Common myeloid progenitor, CD34-positive (primary cell): ENCODE results near the gene RAPGEF2.
"Not testable (repeated sequence)": the region's sequence is repeated elsewhere in the genome, so short reads cannot be mapped to it uniquely, and the experiment has no call there.

Source experiments
- CTCF ChIA-PET: fragments of 350-600 bp; sonication (Branson Sonifier 250); formaldehyde crosslinking; loops from one replicate; lab custom pipeline; 2021; ENCODE audit warnings: antibody characterized with exemption; lab: Charles Lee
- POLR2A ChIA-PET: fragments of 350-600 bp; sonication (Branson Sonifier 250); formaldehyde crosslinking; loops from one replicate; lab custom pipeline; 2021; ENCODE audit warnings: antibody characterized with exemption; lab: Charles Lee
- DNase-seq, 3 donors: peaks; one replicate each; pipeline versions ENCODE4 v3.0.0 to v3.0.0-alpha.2; 2013
- H3K27ac ChIP-seq, 2 experiments: 1 replicate in 1 of 2; 2 replicates in 1 of 2; pipeline ENCODE4 v1.7.0; 2013; ENCODE audit warnings: inconsistent platforms in 2 of 2, low read length in 2 of 2, mild to moderate bottlenecking in 2 of 2, low read depth in 1 of 2, moderate library complexity in 1 of 2; ENCODE audit not compliant: severe bottlenecking in 2 of 2, insufficient read depth in 1 of 2, poor library complexity in 1 of 2
- H3K27me3 ChIP-seq, 5 experiments: replicated peaks in 2 of 5; 1 replicate in 3 of 5; 2 replicates in 2 of 5; pipeline versions ENCODE4 v1.6.1 to v1.7.0; 2013; ENCODE audit warnings: low read length in 4 of 5, mild to moderate bottlenecking in 2 of 5, moderate library complexity in 2 of 5, inconsistent platforms in 1 of 5; ENCODE audit not compliant: insufficient read depth in 5 of 5, control insufficient read depth in 4 of 5
- H3K36me3 ChIP-seq, 4 experiments: 1 replicate in 2 of 4; 2 replicates in 2 of 4; pipeline versions ENCODE4 v1.6.1 to v1.7.0; 2013; ENCODE audit warnings: low read length in 3 of 4, control low read depth in 1 of 4, mild to moderate bottlenecking in 1 of 4; ENCODE audit not compliant: control insufficient read depth in 4 of 4, insufficient read depth in 4 of 4
- H3K4me1 ChIP-seq, 4 experiments: 1 replicate in 3 of 4; 2 replicates in 1 of 4; pipeline versions ENCODE4 v1.6.1 to v1.7.1; 2013; ENCODE audit warnings: low read length in 3 of 4, mild to moderate bottlenecking in 3 of 4, control low read depth in 1 of 4, inconsistent platforms in 1 of 4, moderate library complexity in 1 of 4; ENCODE audit not compliant: control insufficient read depth in 4 of 4, insufficient read depth in 4 of 4; ENCODE audit errors: control extremely low read depth in 1 of 4
- H3K4me3 ChIP-seq, 7 experiments: 1 replicate in 4 of 7; 2 replicates in 3 of 7; pipeline versions ENCODE4 v1.5.1 to v1.7.0; 2013; ENCODE audit warnings: mild to moderate bottlenecking in 7 of 7, low read length in 6 of 7, moderate library complexity in 6 of 7, inconsistent platforms in 2 of 7, low read depth in 2 of 7, control low read depth in 1 of 7; ENCODE audit not compliant: insufficient read depth in 4 of 7, control insufficient read depth in 1 of 7; ENCODE audit errors: extremely low read depth in 1 of 7
- H3K9me3 ChIP-seq, 5 experiments: 1 replicate in 4 of 5; 2 replicates in 1 of 5; pipeline versions ENCODE4 v1.6.1 to v1.7.1; 2013; ENCODE audit warnings: low read length in 4 of 5, mild to moderate bottlenecking in 2 of 5, inconsistent platforms in 1 of 5, low read depth in 1 of 5, moderate library complexity in 1 of 5; ENCODE audit not compliant: control insufficient read depth in 4 of 5, insufficient read depth in 2 of 5; ENCODE audit errors: control extremely low read depth in 1 of 5
- WGBS: methylation state at CpG from one replicate; pipeline ENCODE4 v1.1.5; 2013; ENCODE audit not compliant: insufficient coverage; 5-methylcytosine and 5-hydroxymethylcytosine counted together

Gene RAPGEF2

DNA sequence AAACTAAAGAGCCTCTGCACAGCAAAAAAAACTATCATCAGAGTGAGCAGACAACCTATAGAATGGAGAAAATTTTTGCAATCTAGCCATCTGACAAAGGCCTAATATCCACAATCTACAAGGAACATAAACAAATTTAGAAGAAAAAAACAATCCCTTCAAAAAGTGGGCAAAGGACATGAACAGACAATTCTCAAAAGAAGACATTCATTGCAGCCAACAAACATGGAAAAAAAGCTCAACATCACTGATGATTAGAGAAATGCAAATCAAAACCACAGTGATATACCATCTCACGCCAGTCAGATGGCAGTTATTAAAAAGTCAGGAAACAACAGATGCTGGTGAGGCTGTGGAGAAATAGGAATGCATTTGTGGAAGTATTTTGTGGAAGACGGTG lies 13.2 kb downstream of the RAPGEF2 start:
- POLR2A ChIA-PET, H3K36me3 ChIP-seq, H3K9me3 ChIP-seq, H3K27me3 ChIP-seq, H3K4me3 ChIP-seq, DNase-seq, H3K27ac ChIP-seq: not testable (repeated sequence)
- WGBS, result no CpG with 5 or more reads among the region's 2 CpGs
- CTCF ChIA-PET, result interaction anchor here (0.6 kb wide), 1 partner anchor 79 kb away, joined by 3 read pairs; no protein-coding TSS in a partner anchor
- peaks cover 0 to 17% (median 6%) of the 10 kb centered on the region in 4 experiments for H3K4me1 ChIP-seq

GRCh38 chr4:159116693-159117092 lies 13.8 kb downstream of the RAPGEF2 start:
- CTCF ChIA-PET, POLR2A ChIA-PET, H3K9me3 ChIP-seq, H3K27me3 ChIP-seq, DNase-seq, H3K27ac ChIP-seq, H3K4me3 ChIP-seq, H3K36me3 ChIP-seq: not testable (repeated sequence)
- peaks cover 0 to 11% (median 3%) of the 10 kb centered on the region in 4 experiments for H3K4me1 ChIP-seq

- no peak for DNase-seq
- POLR2A ChIA-PET, result interaction anchor here (0.6 kb wide), 1 partner anchor 1844 kb away, joined by 4 read pairs; no protein-coding TSS in a partner anchor
Observed at GRCh38 chr4:159117564-159117963, 14.7 kb downstream of the RAPGEF2 start.

DNA sequence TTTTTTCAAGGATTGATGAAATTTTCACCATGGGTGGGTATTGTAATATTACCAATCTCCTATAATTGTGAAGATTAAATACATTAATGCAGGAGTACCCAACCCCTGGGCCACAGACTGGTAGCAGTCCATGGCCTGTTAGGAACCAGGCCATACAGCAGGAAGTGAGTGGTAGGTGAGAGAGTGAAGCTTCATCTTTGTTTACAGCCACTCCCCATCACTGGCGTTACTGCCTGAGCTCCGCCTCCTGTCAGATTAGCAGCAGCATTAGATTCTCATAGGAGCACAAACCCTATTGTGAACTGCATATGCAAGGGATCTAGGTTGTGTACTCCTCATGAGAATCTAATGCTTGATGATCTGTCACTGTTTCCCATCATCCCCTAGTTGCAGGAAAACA lies 15.1 kb downstream of the RAPGEF2 start:
- ChIA-PET CTCF (interaction anchor here (1.2 kb wide), 2 partner anchors 8 to 61 kb away, joined by 3 to 4 read pairs; no protein-coding TSS in a partner anchor), POLR2A (interaction anchor here (0.6 kb wide), 1 partner anchor 1845 kb away, joined by 4 read pairs; no protein-coding TSS in a partner anchor)
- no peaks in the 10 kb centered on the region for H3K27me3 ChIP-seq
- peaks cover 0 to 7% (median 1%) of the 10 kb centered on the region in 4 experiments for H3K4me1 ChIP-seq
- WGBS, result 90% methylated on average over 2 of the region's 2 CpGs
- H3K4me3 ChIP-seq, result no peak overlapping the region
- H3K27ac ChIP-seq, result no peak overlapping the region
- peaks cover 0 to 6% (median 2%) of the 10 kb centered on the region in 4 experiments for H3K36me3 ChIP-seq
- no peak for DNase-seq
- peaks cover 0 to 4% (median 0%) of the 10 kb centered on the region in 5 experiments for H3K9me3 ChIP-seq

More at GRCh38 chr4:159117564-159117963, 14.7 kb downstream of the RAPGEF2 start:
- CTCF ChIA-PET, result interaction anchor here (1.2 kb wide), 2 partner anchors 8 to 62 kb away, joined by 3 to 4 read pairs; no protein-coding TSS in a partner anchor
- no CpG with 5 or more reads among the region's 2 CpGs for WGBS
- Histone ChIP-seq H3K4me1 (peaks cover 0 to 7% (median 1%) of the 10 kb centered on the region in 4 experiments), H3K4me3 (no peak overlapping the region), H3K27me3 (no peaks in the 10 kb centered on the region), H3K36me3 (peaks cover 0 to 6% (median 2%) of the 10 kb centered on the region in 4 experiments), H3K27ac (no peak overlapping the region), H3K9me3 (peaks cover 0 to 4% (median 0%) of the 10 kb centered on the region in 5 experiments)

DNA sequence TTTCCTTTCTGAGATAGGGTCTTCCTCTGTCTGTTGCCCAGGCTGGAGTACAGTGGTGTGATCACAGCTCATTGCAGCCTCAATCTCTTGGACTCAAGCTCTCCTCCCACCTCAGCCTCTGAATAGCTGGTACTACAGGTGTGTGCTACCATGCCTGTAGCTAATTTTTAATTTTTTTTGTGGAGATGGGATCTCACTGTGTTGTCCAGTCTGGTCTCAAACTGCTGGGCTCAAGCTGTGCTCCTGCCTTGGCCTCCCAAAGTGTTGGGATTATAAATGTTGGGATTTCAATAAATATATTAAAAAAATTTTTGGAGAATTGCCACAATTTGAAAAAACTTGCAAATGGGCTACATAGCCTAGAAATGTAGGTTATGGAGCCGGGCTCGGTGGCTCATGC lies 18.5 kb downstream of the RAPGEF2 start:
- Histone ChIP-seq H3K9me3 (no peaks in the 10 kb centered on the region), H3K27ac (no peak overlapping the region), H3K4me3 (no peak overlapping the region), H3K36me3 (peaks cover 0 to 2% (median 0%) of the 10 kb centered on the region in 4 experiments), H3K27me3 (no peaks in the 10 kb centered on the region), H3K4me1 (peaks cover 0 to 22% (median 1%) of the 10 kb centered on the region in 4 experiments)
- DNase-seq, result no peak
- ChIA-PET POLR2A (no interaction called here), CTCF (interaction anchor here (1.1 to 3.0 kb wide), 5 partner anchors 11 to 311 kb away, joined by 3 to 15 read pairs (median 4); no protein-coding TSS in a partner anchor)
- WGBS, result 100% methylated on average over 2 of the region's 2 CpGs

- 100% methylated on average over 1 of the region's 5 CpGs for WGBS
- H3K4me1 ChIP-seq, result peaks cover 0 to 32% (median 0%) of the 10 kb centered on the region in 4 experiments
- ChIA-PET CTCF (interaction anchor here (1.8 kb wide), 1 partner anchor 13 kb away, joined by 5 read pairs; no protein-coding TSS in a partner anchor), POLR2A (no interaction called here)
- peaks cover 0 to 2% (median 0%) of the 10 kb centered on the region in 4 experiments for H3K36me3 ChIP-seq
- H3K4me3 ChIP-seq, result no peak overlapping the region
- no peak overlapping the region for H3K27ac ChIP-seq
- no peaks in the 10 kb centered on the region for H3K27me3 ChIP-seq
- DNase-seq, result no peak
- H3K9me3 ChIP-seq, result no peaks in the 10 kb centered on the region
Observed at GRCh38 chr4:159126716-159127115, 23.8 kb downstream of the RAPGEF2 start.

GRCh38 chr4:159127745-159128518 lies 25.1 kb downstream of the RAPGEF2 start:
- Histone ChIP-seq H3K36me3 (peaks cover 0 to 2% (median 0%) of the 10 kb centered on the region in 4 experiments), H3K4me3 (no peak overlapping the region), H3K4me1 (peaks cover 0 to 32% (median 0%) of the 10 kb centered on the region in 4 experiments), H3K27ac (no peak overlapping the region), H3K9me3 (no peaks in the 10 kb centered on the region), H3K27me3 (no peaks in the 10 kb centered on the region)
- 86% methylated on average over 1 of the region's 4 CpGs for WGBS
- DNase-seq, result no peak
- ChIA-PET POLR2A (no interaction called here), CTCF (interaction anchor here (0.9 to 1.8 kb wide), 2 partner anchors 12 to 13 kb away, joined by 3 to 5 read pairs; no protein-coding TSS in a partner anchor)
